Muscle layer of colon (tissue), 2 donors: Measurements from ENCODE around the gene BBS7.
A peak's percentile ranks its signal among the peaks of the same experiment; 100 is the strongest.

Experiments used
- H3K27ac ChIP-seq: one replicate; pipeline ENCODE4 v1.7.0; 2013; ENCODE audit warnings: low read depth, mild to moderate bottlenecking, low read length, moderate library complexity
- H3K27me3 ChIP-seq, 2 donors: one replicate each; pipeline ENCODE4 v1.7.0; 2013; ENCODE audit warnings: low read length in 2 of 2, mild to moderate bottlenecking in 2 of 2; ENCODE audit not compliant: insufficient read depth in 2 of 2, control insufficient read depth in 1 of 2
- H3K36me3 ChIP-seq: one replicate; pipeline ENCODE4 v1.7.0; 2013; ENCODE audit warnings: mild to moderate bottlenecking, low read length; ENCODE audit not compliant: insufficient read depth
- H3K4me1 ChIP-seq: one replicate; pipeline ENCODE4 v1.7.0; 2013; ENCODE audit warnings: mild to moderate bottlenecking, low read length; ENCODE audit not compliant: insufficient read depth
- H3K4me3 ChIP-seq, 2 donors: one replicate each; pipeline ENCODE4 v1.7.0; 2013; ENCODE audit warnings: low read length in 2 of 2, low read depth in 1 of 2, mild to moderate bottlenecking in 1 of 2, moderate library complexity in 1 of 2
- H3K9ac ChIP-seq: one replicate; pipeline ENCODE4 v1.7.0; 2013; ENCODE audit warnings: low read length
- H3K9me3 ChIP-seq: one replicate; pipeline ENCODE4 v1.7.0; 2013; ENCODE audit warnings: mild to moderate bottlenecking, low read length
- donor health status: abdominal sarcoma.
- donor health status: Adenocarcinoma of cecum.

BBS7 gene

DNA sequence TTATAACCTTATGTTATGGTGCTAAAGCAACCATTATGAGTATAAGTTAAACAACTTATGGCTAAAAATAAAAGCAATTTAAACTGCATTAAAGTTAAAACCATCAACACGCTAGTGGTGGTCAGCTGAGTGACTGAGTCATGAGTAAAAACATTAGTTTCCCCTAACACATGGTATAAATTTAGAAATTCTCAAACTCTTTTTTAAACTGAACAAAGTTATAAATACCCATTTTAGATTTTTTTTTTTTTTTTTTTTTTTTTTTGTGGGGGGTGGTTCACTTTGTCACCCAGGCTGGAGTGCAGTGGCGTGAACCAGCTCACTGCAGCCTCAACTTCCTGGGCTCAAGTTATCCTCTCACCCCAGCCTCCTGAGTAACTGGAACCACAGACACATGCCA, 5.4 kb upstream of the BBS7 start:
- H3K36me3 ChIP-seq, result no peaks in the 10 kb centered on the region
- no peak overlapping the region for H3K4me3 ChIP-seq
- H3K27ac ChIP-seq, result no peak overlapping the region
- H3K9ac ChIP-seq, result no peak overlapping the region
- no peaks in the 10 kb centered on the region for H3K4me1 ChIP-seq
- no peaks in the 10 kb centered on the region for H3K9me3 ChIP-seq
- no peaks in the 10 kb centered on the region for H3K27me3 ChIP-seq

DNA sequence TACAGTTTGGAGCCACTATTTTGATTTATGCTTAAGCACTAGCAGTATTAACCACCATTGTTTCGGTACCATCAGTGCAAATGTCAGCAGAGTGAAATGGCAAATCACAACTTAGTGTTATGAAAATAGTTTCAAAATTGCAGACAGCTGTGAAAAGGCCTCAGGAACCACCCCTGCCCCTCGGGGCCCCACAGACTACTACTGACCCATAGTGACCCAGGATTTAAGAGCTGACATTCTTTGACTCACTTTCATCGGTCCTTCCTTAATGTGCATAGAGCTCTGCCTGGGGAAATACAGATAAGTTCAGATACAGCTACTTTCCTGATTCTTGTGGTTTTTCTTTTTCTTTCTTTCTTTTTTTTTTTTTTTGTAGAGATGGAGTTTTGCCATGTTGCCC, 3.3 kb upstream of the BBS7 start:
- Histone ChIP-seq H3K27ac (no peak overlapping the region), H3K9ac (no peak overlapping the region), H3K4me1 (peaks cover 7% of the 10 kb centered on the region), H3K27me3 (no peaks in the 10 kb centered on the region), H3K36me3 (no peaks in the 10 kb centered on the region), H3K9me3 (no peaks in the 10 kb centered on the region), H3K4me3 (no peak overlapping the region)

DNA sequence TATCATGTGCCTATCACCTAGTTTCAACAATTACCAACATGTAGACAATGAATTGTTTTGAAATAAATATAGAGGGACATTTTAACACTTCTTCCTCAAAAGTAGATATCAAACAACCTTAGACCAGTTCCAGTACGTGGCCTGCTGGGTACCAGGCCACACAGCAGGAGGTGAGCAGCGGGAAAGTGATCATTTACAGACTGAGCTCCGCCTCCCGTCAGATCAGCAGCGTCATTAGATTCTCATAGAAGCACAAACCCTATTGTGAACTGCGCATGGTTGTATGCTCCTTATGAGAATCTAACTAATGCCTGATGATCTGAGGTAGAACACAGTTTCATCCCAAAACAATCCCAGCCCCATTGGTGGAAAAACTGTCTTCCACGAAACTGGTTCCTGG, 6.5 kb downstream of the BBS7 start:
- Histone ChIP-seq H3K4me3 (no peak overlapping the region), H3K27ac (no peak overlapping the region), H3K27me3 (no peaks in the 10 kb centered on the region), H3K4me1 (no peaks in the 10 kb centered on the region), H3K36me3 (peaks cover 19% of the 10 kb centered on the region), H3K9ac (no peak overlapping the region), H3K9me3 (no peaks in the 10 kb centered on the region)

DNA sequence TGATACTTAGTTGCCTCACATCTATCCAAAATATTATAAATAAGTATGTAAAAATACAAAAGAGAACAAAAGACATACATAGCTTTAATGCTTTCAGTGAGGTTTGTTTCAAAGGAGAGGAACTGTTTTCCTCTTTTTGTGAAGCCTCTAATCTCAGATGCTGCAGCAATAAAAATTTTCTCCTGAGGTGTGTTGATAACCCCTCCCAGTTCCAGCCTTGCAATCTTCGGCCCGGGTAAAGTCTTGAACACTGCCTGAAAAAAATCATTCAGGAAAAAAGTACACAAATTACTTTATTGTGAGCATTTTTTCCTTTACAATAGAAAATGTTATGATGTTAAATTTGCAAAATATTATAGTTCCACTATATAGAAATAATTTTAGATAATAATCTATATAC, 8.8 kb downstream of the BBS7 start:
- Histone ChIP-seq H3K4me1 (no peaks in the 10 kb centered on the region), H3K4me3 (no peak overlapping the region), H3K27ac (no peak overlapping the region), H3K9me3 (no peaks in the 10 kb centered on the region), H3K36me3 (peaks cover 17% of the 10 kb centered on the region), H3K9ac (no peak overlapping the region), H3K27me3 (no peaks in the 10 kb centered on the region)

DNA sequence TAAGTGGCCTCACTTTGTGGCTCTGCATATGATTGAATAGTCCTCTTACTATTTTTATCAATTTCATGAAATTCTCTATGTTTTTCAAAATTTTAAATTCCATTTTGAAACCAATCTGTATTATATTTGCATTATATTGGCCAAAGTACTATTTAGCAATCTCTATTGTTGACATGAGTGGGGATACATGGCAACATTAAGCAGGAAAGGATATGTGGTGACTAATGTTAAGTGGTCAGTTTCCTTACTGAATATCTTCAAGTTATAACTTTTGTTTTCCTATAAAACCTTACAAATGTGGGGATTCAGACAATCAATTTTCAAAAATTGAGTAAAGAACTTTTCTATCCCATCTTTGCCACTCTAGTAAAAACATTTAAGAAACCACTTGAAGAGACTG, 10.2 kb downstream of the BBS7 start:
- Histone ChIP-seq H3K36me3 (peaks cover 17% of the 10 kb centered on the region), H3K9me3 (no peaks in the 10 kb centered on the region), H3K4me1 (no peaks in the 10 kb centered on the region), H3K27me3 (no peaks in the 10 kb centered on the region), H3K9ac (no peak overlapping the region), H3K4me3 (no peak overlapping the region), H3K27ac (no peak overlapping the region)

DNA sequence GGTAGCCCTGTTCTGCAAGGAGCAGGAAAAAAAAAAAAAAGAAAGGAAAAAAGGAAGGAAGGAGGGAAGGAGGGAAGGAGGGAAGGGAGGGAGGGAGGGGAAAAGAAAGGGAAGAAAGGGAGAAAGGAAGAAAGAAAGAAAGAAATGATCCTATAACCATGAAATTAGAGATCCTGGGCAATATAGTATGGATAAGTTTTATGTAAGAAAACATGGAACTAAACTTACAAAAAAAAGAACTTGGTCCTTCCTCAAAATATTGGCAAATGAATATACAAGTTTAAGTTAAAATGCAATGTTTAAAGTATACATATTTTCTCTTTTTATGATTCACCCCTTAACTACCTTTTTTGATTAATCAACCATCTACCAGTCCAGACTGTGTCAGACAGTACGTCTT, 18.9 kb downstream of the BBS7 start:
- H3K4me1 ChIP-seq, result no peaks in the 10 kb centered on the region

DNA sequence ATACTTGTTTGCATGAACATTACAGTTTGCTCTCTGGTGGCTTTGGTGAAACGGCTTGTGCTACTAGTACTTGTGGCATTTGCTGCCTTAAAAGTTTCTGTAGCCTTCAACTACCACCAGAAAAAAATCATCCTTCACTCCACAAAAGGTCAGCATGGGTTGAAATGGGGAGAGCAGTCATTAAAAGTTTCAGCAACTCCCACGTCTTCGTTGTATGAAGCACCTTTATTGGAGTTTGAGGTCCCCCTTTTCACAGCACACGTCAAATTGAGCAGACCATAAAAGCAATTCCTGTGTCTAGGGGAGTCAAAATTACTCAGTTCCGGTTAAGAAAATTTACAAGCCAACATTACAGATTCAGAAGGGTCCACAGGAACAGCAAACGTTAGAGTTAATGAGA, 23.6 kb downstream of the BBS7 start:
- peaks cover 27% of the 10 kb centered on the region for H3K36me3 ChIP-seq

More for the DNA sequence above, 18.9 kb downstream of the BBS7 start:
- Histone ChIP-seq H3K27ac (no peak overlapping the region), H3K9ac (no peak overlapping the region), H3K27me3 (no peaks in the 10 kb centered on the region), H3K9me3 (no peaks in the 10 kb centered on the region), H3K4me3 (no peak overlapping the region), H3K36me3 (peaks cover 18% of the 10 kb centered on the region)

DNA sequence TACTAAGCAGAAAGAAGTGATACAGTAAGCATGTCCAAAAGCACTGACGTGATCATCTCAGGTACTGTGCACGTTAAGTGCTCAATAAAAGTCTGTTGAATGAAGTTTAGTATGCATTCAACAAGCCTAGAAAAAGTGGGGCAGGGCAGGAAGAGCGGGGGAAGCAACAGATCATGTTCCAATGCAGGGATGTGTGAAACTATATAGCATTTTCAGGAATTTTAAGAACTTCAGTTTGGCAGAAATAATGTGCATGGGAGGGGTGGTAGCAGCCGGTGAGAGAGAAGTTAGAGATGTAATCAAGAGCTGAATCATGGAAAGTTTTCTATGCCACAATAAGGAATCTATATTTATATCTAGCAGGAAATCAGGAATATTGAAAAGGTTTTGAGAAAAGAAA, 27.4 kb downstream of the BBS7 start:
- Histone ChIP-seq H3K9me3 (no peaks in the 10 kb centered on the region), H3K27me3 (no peaks in the 10 kb centered on the region), H3K27ac (no peak overlapping the region), H3K4me1 (no peaks in the 10 kb centered on the region), H3K4me3 (no peak overlapping the region), H3K9ac (no peak overlapping the region), H3K36me3 (peaks cover 14% of the 10 kb centered on the region)

More for the DNA sequence above, 23.6 kb downstream of the BBS7 start:
- Histone ChIP-seq H3K27ac (no peak overlapping the region), H3K27me3 (no peaks in the 10 kb centered on the region), H3K9ac (no peak overlapping the region), H3K9me3 (no peaks in the 10 kb centered on the region), H3K4me1 (no peaks in the 10 kb centered on the region), H3K4me3 (no peak overlapping the region)

DNA sequence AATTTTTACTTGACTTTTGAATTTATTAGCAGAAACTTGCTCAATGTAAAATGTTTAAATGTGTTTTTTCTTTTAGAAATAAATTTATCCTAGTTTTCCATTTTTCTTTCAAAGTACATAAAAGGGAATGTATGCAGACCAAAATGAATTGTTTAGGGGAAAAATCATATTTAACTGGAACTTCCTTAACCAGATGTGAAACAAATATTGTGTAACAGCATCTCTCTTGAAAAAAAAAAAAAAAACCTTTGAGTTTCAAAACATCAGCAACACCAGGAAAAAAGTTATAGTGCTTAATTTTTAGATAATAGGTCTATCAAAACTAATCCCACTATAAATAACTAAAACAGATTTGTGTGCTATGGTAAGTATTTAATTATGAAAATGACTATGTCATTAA, 32.1 kb downstream of the BBS7 start:
- Histone ChIP-seq H3K27me3 (no peaks in the 10 kb centered on the region), H3K9ac (no peak overlapping the region), H3K36me3 (peaks cover 10% of the 10 kb centered on the region), H3K4me3 (no peak overlapping the region), H3K27ac (no peak overlapping the region), H3K9me3 (no peaks in the 10 kb centered on the region), H3K4me1 (no peaks in the 10 kb centered on the region)

DNA sequence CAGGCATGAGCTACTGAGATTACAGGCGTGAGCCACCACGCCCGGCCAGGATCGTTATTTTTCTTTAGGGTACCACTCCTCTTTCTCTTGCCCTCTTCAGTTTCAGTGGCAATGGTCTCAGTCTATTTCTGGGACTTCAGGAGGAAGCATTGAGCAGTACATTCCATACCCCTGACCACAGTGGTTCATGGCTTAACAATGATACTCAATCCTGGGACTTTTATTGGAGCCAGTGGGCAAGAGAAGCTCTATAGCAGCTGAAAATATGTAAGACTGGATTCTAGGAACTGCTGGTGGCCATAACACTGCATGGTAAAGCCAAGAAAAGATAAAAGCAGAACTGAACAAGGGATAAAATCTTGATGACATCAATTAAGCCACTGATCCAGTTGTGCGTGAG, 40.8 kb downstream of the BBS7 start:
- Histone ChIP-seq H3K9me3 (no peaks in the 10 kb centered on the region), H3K36me3 (peaks cover 4% of the 10 kb centered on the region), H3K4me3 (no peak overlapping the region), H3K4me1 (peaks cover 8% of the 10 kb centered on the region), H3K27me3 (no peaks in the 10 kb centered on the region), H3K9ac (no peak overlapping the region), H3K27ac (no peak overlapping the region)

DNA sequence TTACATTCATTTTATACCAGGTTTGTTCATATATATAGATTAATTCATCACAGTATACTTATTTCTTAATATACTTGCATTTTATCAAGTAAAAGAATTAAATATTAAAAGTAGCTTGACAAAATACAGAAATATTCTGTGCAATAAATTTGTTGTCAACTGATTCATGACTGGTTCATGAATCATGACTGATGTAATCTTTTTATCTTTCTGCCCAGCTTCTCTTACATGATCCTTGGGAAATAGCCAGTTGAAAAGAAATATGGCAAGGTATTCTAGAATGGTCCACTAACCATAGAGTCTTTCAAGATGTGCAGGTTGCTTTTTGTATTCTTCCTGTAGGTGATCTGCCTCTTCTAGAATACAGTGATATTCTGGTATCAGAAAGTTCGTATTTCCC, 42.4 kb downstream of the BBS7 start:
- H3K4me3 ChIP-seq, result no peak overlapping the region
- no peak overlapping the region for H3K9ac ChIP-seq
- no peaks in the 10 kb centered on the region for H3K36me3 ChIP-seq
- no peaks in the 10 kb centered on the region for H3K27me3 ChIP-seq
- H3K27ac ChIP-seq, result no peak overlapping the region
- H3K4me1 ChIP-seq, result peaks cover 8% of the 10 kb centered on the region
- H3K9me3 ChIP-seq, result no peaks in the 10 kb centered on the region

DNA sequence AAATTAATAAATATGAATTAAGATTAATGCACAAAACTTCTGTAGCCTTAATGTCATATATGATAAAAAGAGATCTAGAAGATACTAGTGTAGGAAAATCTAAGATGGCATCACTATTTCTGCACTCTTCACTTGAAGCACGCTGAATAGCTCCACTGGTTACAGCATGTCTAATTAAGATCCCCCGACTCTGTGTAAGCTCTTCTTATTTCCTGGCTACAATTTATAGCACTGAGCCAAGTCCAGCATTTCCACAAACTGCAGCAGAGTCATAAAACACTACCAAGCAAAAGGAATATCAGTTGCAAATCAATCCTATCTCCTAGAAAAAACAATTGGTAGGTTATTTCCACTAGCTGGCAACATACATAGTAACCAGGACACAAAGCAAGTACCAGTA, 45.3 kb downstream of the BBS7 start:
- Histone ChIP-seq H3K27me3 (no peaks in the 10 kb centered on the region), H3K9me3 (no peaks in the 10 kb centered on the region), H3K4me1 (peaks cover 8% of the 10 kb centered on the region), H3K9ac (no peak overlapping the region), H3K36me3 (peaks cover 4% of the 10 kb centered on the region), H3K27ac (peak overlapping the region; percentile 17), H3K4me3 (no peak overlapping the region)
